Measurements from ENCODE around the gene USP19. TPM values are rescaled to one million over a fixed set of nuclear protein-coding genes. Genes with fewer than 3 reads are reported as not detected.

USP19 gene
- total RNA-seq, 1 experiment from 2014 or later: 37.0 TPM

DNA sequence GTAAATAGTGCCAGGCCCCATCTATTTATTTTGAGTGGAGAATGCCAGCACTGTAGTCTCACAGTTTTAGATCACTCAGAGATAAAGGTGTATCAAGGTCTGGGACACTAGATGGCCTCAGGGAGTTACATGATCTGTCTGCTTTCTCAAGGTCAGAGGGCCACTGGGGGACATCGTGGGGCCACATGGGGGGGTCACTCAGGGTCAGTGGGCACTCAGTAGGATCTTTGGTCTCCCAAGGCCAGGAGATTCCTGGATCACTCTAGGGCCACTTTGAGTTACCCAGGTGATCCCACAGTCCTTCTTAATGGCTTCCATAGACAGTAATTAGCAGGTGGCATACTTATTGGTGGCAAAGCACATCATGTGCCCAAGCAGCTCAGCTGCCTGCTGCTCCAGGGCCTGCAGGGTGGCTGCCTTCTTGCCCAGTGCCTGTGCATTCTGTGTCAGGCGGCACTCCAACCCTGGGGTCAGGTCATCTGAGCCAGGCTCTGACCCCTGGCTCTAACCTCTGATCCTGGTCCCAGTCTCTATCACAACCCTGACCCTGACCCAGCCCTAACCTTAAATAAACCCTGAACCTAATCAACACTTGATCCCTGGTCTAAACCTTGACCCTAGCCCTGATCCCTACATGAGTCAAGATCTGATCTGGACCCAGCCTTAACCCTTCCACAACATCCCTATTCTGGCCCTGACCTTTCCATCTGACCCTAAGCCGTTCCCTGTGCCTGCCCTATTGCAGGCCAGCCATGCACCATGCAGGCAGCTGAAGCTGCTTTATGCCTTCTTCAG, 14.0 kb upstream of the USP19 start:
- peak; percentile 9 for DNase-seq (ENCODE audit: low read depth)
- in situ Hi-C loops (cut with HindIII; ENCODE audit: low pct_unique_long_range_greater_than_20kb, low sequenced_read_pairs): no loop called here

DNA sequence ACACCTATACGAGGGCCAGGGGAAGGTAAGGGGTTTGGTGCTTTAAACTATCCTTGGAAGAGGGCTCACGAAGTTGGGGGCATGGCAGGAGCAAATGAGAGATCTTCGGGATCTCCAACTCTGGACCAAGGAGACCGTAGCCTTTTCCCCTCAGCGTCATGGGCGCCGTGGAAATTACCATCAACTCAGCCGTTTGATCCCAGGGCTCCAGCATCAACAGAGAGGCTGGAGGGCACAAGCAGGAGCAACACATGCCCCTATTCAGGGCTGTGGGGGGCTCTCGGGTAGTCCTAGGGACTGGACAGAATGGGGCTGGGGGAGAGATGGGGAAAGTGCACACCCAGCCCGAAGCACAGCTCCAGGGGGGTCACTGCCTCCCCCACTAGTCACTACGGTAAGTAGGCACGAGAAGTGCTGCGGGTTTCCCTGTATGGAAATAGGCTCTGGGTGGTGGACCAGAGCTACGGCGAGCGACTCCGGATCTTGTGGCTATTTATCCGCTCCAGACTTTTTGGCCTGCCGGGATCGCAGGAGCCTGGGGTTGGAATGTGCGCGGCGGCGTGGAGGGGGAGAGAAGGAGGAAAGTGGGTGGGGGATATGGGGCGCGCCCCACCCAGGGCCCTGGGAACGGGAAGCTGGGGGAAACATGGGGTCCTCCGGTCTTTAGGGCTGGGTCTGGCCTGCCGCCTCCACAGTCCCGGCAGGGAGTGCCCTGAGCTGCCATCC, 12.8 kb upstream of the USP19 start:
- in situ Hi-C loops (cut with HindIII; ENCODE audit: low pct_unique_long_range_greater_than_20kb, low sequenced_read_pairs): no loop called here
- DNase-seq (ENCODE audit: low read depth): peak; percentile 80

DNA sequence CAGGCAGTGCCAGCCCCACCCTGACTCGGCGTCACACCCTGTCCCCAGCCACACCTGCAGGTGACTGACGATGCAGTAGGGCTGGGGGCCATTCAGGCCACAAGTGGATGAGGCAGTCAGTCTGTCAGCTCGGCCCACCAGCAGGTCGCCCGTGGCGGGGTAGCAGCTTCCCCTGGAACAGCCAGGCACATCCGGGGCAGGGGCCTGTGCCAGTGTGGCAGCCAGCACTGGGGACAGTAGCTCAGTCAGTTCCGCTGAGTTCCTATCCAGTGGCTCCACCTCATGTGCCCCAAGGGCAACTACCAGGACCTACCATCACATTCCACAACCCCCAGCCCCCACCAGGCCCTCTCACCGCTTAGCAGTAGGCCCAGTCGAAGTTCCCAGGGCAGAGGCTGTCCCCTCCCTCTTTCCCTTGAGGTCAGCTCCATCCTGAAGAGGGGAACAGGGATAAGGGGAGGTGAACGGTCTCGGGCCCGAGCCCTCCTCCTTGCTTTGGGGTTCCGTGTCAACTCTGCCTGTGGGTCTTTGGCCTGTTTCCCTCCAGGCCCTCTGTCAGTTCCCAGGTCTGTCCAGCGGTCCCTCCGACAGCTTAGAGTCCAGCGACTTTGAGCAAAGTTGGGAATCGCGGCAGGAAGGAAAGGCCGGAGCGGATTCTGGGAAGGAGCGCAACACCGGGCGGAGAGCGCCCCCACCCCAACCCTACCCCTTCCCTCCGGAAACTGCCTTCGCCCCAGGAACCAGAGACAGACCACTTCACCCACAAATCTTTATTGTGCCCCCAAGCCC, 12.0 kb upstream of the USP19 start, which contains the start of gene LAMB2:
Gene LAMB2 (minus strand): TSS at position 614 of the 789 bp plus-strand sequence. CDS start 183 bp downstream, at position 431.
- in situ Hi-C loops (cut with HindIII; ENCODE audit: low pct_unique_long_range_greater_than_20kb, low sequenced_read_pairs): no loop called here
- DNase-seq (ENCODE audit: low read depth): peak; percentile 74

DNA sequence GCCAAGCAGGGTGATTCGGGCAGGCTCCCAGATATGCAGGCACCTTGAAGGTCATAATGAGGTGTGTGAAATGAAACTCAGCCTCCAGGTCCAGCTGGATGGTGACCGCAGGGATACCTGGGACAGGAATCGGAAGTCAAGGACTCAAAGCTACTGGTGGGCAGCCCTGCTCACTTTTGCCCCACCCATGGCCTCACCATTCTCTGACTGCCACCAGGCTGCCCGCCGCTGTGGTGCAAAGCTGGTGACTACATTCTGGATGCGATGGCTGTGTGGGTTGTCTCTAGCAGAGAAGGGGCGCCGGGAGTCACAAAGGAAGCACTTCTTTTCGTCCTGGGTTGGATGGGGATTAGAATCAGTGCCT, 11.4 kb upstream of the USP19 start:
- no peak for DNase-seq (ENCODE audit: low read depth)
- in situ Hi-C loops (cut with HindIII; ENCODE audit: low pct_unique_long_range_greater_than_20kb, low sequenced_read_pairs): no loop called here

DNA sequence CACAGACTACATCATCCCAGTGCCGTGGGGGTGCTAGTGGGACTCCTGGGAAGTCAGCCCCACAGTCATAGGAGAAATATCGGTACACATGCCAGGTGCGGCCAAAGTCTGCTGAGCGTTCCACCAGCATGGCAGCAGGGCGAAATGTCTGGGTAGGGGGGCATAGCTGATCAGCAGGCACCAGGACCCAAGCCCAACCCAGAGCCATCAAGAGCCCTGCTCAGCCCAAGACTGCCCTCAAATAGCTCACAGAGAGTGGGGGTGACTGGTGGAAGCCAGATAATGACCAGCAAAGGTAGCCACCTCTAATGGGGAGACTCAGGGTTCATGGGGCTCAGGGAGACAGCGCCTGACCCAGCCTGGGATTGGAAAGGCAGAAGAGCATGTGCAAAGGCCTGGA, 11.0 kb upstream of the USP19 start:
- DNase-seq (ENCODE audit: low read depth): no peak
- in situ Hi-C loops (cut with HindIII; ENCODE audit: low pct_unique_long_range_greater_than_20kb, low sequenced_read_pairs): no loop called here

DNA sequence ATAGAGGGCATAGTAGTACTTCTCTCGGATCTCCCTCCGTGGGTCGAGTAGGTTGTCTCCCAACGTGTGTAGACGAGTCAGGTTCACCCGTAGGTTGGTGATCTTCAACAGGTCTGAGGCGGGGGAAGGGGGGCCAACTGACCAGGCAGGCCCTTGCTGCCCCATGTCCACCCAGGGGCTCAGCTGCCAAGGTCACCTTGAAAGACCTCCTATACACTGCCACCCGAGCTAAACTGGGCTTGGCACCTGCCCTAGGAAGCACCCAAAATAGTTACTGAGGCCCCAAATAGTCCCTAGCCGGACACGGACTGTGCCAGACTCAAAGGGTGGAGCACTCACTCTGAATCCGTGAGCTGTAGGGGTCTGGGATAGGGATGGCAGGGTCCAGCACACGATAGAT, 10.4 kb upstream of the USP19 start:
- no peak for DNase-seq (ENCODE audit: low read depth)
- in situ Hi-C loops (cut with HindIII; ENCODE audit: low pct_unique_long_range_greater_than_20kb, low sequenced_read_pairs): no loop called here

DNA sequence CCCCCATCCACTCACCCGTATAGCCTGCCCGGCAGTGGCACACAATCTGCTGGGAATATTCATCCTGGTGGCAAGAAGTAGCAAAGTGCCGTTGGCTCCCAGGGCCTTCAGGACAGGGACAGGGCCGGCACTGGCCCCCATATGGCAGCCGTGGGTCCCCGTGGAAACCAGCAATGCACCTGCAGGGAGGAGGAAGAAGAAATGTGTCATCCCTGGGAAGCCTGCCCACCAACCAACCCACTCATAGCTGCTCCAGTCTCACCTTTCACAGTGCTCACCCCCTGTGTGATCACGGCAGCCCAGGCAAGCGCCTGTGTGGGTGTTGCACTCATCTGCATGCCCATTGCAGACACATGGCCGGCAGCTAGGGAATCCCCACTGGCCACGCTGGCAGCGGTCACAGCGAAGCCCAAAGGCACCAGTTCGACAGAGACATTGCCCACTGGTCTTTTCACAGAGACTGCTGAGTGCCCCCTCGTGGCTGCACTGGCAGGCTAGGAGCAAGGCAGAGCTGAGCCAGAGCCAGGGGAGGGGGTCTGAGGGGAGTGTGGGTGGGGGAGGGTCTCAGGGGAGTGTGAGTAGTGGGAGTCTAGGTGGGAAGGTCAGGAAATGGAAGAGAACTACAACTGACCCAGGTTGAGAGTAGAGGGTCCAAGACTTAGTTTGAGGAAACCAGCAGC, 4.5 kb upstream of the USP19 start:
- in situ Hi-C loops (cut with HindIII; ENCODE audit: low pct_unique_long_range_greater_than_20kb, low sequenced_read_pairs): no loop called here
- no peak for DNase-seq (ENCODE audit: low read depth)

DNA sequence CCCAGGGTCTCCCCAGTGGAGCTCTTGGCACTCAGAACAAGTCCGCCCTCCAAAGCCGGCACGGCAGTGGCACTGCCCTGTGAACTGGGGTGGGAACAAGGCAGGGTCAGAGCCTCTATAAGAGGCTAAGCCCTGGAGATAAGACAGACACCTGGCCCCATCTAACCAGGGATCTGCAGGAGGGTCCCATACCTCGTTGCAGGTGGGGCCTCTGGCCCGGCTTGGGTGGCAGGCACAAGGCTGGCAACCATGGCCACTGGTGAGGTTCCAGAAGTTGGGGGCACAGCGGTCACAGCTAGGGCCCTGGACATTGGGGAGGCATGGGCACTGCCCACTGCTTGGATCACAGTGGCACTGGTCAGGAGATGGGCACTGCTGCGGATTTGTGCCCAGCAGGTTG, 3.6 kb upstream of the USP19 start:
- in situ Hi-C loops (cut with HindIII; ENCODE audit: low pct_unique_long_range_greater_than_20kb, low sequenced_read_pairs): no loop called here

DNA sequence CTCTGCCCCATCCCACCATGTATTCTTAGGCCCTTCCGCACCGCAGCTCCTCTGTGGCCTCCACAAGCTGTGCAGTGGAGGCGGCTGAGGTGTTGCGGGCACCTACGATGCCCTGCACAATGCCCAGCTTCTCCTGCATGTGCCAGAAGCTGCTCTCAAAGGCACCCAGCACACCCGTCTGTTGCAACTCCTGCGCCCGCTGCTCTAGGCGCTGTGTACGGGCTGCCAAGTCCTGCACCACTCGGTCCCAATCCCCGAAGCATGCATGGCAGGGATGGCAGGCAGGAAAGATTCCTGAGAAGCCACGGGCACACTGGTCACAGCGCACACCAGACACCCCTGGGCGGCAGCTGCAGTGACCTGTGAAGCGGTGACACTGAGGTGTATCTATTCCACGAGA, 3.1 kb upstream of the USP19 start:
- no peak for DNase-seq (ENCODE audit: low read depth)
- in situ Hi-C loops (cut with HindIII; ENCODE audit: low pct_unique_long_range_greater_than_20kb, low sequenced_read_pairs): no loop called here

More for the DNA sequence above, 3.6 kb upstream of the USP19 start:
- no peak for DNase-seq (ENCODE audit: low read depth)

DNA sequence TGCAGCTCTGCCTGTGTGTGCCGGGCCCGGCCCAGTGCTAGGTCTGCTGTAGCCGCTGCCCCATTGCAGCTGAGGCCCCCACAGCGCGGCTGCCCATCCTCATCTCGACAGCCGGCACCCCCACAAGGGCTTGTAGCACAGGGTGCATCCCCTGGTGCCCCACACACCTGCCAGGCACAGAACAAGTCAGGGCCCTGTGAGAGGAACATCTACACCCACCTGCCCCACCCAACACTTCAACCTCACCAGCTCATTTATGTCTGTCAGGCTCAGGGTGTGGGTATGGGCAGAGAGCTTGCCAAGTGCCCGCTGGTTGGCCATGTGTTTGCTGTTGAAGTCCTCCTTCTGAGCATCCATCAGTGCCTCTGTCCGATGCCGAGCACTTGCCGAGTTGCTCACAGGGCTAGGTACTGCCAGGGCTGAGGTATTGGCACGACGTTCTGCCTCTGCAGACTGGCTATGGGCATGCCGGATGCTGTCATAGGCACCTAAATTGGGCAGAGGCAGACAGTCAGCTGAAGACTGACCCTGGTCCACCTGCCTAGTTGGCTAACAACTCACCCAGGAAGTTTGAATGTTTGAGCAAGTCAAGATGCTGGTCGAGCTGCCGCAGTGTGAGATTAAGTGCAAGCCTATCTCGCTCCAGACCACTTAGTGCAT, 2.4 kb upstream of the USP19 start:
- in situ Hi-C loops (cut with HindIII; ENCODE audit: low pct_unique_long_range_greater_than_20kb, low sequenced_read_pairs): no loop called here
- DNase-seq (ENCODE audit: low read depth): no peak

DNA sequence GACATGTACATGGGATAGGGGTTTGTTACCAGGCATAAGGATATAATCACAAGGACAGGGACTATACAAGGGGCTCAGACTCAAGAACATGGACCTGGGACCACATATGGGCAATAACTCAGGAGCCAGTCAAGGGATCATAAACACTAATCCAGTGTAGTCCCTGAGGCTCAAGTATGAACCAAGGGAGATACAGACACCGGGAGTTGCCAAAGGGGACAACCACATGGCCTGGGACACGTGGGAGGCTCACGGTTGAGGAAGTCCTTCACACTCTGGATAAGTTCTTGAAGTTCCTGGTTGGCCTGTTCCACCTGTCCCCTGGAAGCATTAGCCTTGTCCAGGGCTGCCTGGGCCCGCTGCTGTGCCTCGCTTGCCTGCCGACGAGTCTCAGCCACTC, 1.8 kb upstream of the USP19 start:
- in situ Hi-C loops (cut with HindIII; ENCODE audit: low pct_unique_long_range_greater_than_20kb, low sequenced_read_pairs): no loop called here
- DNase-seq (ENCODE audit: low read depth): no peak

DNA sequence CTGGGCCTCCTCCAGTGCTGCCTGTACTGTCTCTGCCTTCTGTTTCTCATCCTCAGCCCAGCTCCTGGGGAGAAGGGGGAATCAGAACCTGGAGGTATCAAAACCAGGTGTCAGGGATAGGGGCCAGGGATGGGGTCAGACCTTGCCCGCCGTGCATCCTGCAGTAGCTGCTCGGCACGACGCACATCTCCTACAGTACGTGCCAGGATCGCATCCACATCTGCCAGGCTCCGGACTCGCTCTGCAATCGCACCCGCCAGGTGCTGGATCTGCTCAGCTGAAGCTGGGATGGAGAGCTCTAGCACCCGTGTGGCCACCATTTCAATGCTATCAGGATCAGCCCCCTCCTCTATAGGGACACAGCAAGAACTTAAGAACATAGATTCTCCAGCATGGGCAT, 1.4 kb upstream of the USP19 start:
- in situ Hi-C loops (cut with HindIII; ENCODE audit: low pct_unique_long_range_greater_than_20kb, low sequenced_read_pairs): no loop called here
- no peak for DNase-seq (ENCODE audit: low read depth)

DNA sequence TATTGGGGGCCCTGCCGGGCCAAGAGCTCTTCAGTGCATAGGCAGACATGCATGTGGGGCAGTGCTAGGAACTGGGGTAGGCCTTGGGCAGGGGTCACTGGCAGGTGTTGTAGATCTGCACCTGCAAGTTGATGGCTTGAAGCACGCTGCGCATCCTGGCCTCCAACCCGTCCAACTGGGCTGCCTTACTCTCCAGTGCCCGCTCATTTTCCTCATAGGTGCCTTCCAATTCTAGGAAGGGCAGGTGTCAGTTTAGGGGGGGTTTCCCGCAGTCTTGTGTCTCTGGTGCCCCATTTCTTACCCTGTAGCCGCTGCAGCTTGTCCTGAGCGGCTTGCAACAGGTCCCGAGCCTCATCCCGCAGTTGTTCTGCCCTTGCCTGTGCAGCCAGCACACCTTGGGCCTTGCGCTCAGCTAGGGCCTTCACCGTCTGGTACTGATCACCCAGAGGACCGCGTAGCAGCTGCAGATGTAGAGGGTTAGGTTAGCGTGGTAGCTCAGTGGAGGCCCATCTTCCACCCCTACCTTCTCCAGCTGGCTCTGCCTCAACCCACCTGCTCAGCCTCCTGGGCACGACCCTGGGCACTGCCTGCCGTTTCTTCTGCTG, 611 bp upstream of the USP19 start:
- DNase-seq (ENCODE audit: low read depth): no peak
- in situ Hi-C loops (cut with HindIII; ENCODE audit: low pct_unique_long_range_greater_than_20kb, low sequenced_read_pairs): no loop called here

DNA sequence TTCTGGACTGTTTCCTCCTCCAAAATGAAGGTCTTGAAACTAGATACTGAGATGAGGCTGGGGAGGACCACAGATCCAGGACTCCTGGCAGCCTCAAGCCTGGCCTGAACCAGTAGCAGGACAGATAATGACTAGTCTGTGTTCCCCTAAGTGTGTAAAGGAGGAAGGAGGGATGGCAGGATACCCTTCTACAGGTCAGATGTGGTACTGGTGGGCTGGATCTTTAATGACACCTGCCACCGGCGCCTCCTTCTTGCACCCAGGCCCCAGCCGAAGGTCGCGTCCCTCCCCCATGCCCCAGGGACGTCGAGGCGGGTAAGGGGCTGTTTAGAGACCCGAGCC, 556 bp downstream of the USP19 start:
- DNase-seq (ENCODE audit: low read depth): no peak
- in situ Hi-C loops (cut with HindIII; ENCODE audit: low pct_unique_long_range_greater_than_20kb, low sequenced_read_pairs): no loop called here

DNA sequence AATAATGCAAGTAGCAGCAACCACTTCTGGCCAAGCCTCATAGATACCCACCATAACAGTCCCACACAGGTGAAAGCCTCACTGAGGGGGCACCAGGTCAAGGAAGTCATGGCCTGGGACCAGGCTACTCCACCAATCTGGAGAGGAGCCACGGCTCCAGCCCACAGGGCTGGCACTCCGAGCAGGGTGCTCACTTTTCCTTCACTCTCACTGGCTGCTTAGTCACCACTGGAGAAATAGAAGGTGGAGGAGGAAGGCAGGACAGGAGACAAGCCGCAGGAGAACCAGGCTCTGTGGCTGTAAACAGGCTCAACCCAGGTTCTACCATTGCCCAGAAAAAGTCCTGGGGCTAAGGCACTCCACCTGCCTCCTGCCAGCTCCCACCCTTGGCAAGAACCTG, 1.2 kb downstream of the USP19 start:
- DNase-seq (ENCODE audit: low read depth): no peak
- in situ Hi-C loops (cut with HindIII; ENCODE audit: low pct_unique_long_range_greater_than_20kb, low sequenced_read_pairs): no loop called here

DNA sequence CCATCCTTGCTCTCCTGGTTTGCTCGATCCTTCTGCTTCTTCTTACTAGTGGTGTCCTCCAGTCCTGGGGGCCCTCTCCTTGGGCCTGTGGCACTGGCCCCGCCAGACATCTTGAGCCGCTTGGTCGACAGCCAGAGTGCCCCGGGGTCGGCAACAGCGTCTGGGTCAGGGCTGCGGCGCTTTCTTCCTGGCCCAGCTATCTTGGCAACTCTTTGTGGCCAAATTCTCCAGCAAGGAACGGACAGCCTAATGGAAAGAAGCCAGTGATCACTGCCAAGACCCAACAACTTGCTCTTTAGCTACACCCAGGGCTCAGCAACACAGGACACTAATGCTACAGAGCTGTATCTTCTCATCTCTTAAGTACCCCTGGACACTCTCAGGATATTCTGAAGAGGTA, 1.6 kb downstream of the USP19 start:
- in situ Hi-C loops (cut with HindIII; ENCODE audit: low pct_unique_long_range_greater_than_20kb, low sequenced_read_pairs): no loop called here

DNA sequence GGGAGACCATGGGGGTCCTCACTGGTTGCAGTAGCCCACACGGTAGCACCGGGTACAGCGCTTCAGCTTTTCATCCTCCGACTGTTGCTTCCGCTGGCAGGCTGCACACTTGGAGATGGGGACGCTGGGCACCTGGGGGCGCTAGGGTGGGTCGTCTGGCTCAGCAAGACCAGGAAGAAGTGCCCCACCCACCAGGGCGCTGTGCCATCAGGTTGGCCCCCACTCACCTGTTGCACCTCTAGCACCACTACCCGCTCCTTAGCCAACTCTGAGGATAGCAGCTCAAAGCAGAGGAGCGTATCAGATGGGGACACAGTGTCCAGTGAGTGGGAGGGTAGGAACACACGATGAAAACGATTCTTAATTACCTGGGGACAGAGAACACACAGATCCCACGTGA, 8.4 kb downstream of the USP19 start:
- no peak for DNase-seq (ENCODE audit: low read depth)
- in situ Hi-C loops (cut with HindIII; ENCODE audit: low pct_unique_long_range_greater_than_20kb, low sequenced_read_pairs): no loop called here

More for the DNA sequence above, 1.6 kb downstream of the USP19 start:
- no peak for DNase-seq (ENCODE audit: low read depth)

DNA sequence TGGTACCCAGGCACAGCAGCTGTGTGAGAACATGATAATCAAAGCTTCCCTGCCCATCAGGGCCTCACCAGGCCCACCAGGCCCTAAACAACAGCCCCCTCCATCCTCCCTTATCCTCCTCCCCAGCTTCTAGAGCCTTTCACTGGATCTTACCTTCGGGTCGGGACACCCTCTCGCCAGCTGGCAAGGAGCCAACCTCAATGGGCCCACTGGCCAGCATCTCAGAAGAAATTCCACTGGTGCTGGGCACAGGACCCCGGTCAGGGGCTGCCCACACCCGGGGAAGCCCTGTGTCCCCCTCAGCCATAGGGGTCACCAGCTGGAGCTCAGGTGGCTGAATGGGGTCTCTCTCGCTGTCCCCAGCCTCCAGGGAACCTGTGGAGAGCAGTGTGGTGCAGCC, 9.3 kb downstream of the USP19 start:
- in situ Hi-C loops (cut with HindIII; ENCODE audit: low pct_unique_long_range_greater_than_20kb, low sequenced_read_pairs): no loop called here
- DNase-seq (ENCODE audit: low read depth): no peak

Data from Caki2 (cell line).